DND-41 (cell line): Measurements from ENCODE around the gene U2AF2.

Experiments used
- CTCF ChIP-seq: IDR thresholded peaks from 2 replicates; pipeline ENCODE4 v1.5.1; 2012; ENCODE audit warnings: borderline replicate concordance, low read length, moderate library complexity, mild to moderate bottlenecking; ENCODE audit not compliant: poor library complexity, severe bottlenecking; ENCODE audit errors: extremely low read depth
- EZH2 ChIP-seq: IDR thresholded peaks from 3 replicates; pipeline ENCODE4 v1.6.1; 2012; ENCODE audit warnings: borderline replicate concordance, low read depth, mild to moderate bottlenecking, moderate library complexity, low read length, inconsistent platforms; ENCODE audit not compliant: severe bottlenecking

GRCh38 chr19:55605207-55605636 is 49.6 kb upstream of the U2AF2 start:
- TF ChIP-seq CTCF (no peak), EZH2 (no peak)
